Islet of Langerhans (tissue), 1 donor: ENCODE measurements around the gene MEGF10.

Experiments
- FAIRE-seq: peaks from one replicate; lab custom pipeline; 2011; peaks lifted over from hg19 to GRCh38; lab: Jason Lieb, UNC

Gene MEGF10

GRCh38 chr5:127369796-127370195 lies 79.2 kb downstream of the MEGF10 start:
- no peak for FAIRE-seq

- no peak for FAIRE-seq
Measured at GRCh38 chr5:127370631-127371030, 80.0 kb downstream of the MEGF10 start.

GRCh38 chr5:127373858-127374491 lies 83.4 kb downstream of the MEGF10 start:
- FAIRE-seq, result no peak

- FAIRE-seq, result no peak
Measured at GRCh38 chr5:127375124-127375523, 84.5 kb downstream of the MEGF10 start.

- FAIRE-seq, result no peak
Measured at GRCh38 chr5:127375544-127376091, 85.0 kb downstream of the MEGF10 start.

GRCh38 chr5:127377651-127378050 lies 87.1 kb downstream of the MEGF10 start:
- no peak for FAIRE-seq

GRCh38 chr5:127385936-127386335 lies 95.3 kb downstream of the MEGF10 start:
- no peak for FAIRE-seq

- no peak for FAIRE-seq
Measured at GRCh38 chr5:127386557-127386956, 96.0 kb downstream of the MEGF10 start.

- FAIRE-seq, result no peak
Measured at GRCh38 chr5:127389601-127390000, 99.0 kb downstream of the MEGF10 start.

- no peak for FAIRE-seq
Measured at GRCh38 chr5:127392762-127393161, 102.2 kb downstream of the MEGF10 start.

- no peak for FAIRE-seq
Measured at GRCh38 chr5:127396490-127397155, 106.0 kb downstream of the MEGF10 start.

GRCh38 chr5:127398508-127398907 lies 107.9 kb downstream of the MEGF10 start:
- FAIRE-seq, result no peak

GRCh38 chr5:127399068-127399467 lies 108.5 kb downstream of the MEGF10 start:
- no peak for FAIRE-seq

GRCh38 chr5:127400539-127400938 lies 109.9 kb downstream of the MEGF10 start:
- FAIRE-seq, result no peak

GRCh38 chr5:127400946-127401670 lies 110.5 kb downstream of the MEGF10 start:
- FAIRE-seq, result no peak

GRCh38 chr5:127402361-127402760 lies 111.8 kb downstream of the MEGF10 start:
- FAIRE-seq, result no peak

- FAIRE-seq, result no peak
Measured at GRCh38 chr5:127404190-127404589, 113.6 kb downstream of the MEGF10 start.

GRCh38 chr5:127406326-127407121 lies 115.9 kb downstream of the MEGF10 start:
- FAIRE-seq, result no peak

- no peak for FAIRE-seq
Measured at GRCh38 chr5:127409246-127409917, 118.8 kb downstream of the MEGF10 start.

- no peak for FAIRE-seq
Measured at GRCh38 chr5:127409921-127410675, 119.5 kb downstream of the MEGF10 start.

GRCh38 chr5:127410959-127411358 lies 120.4 kb downstream of the MEGF10 start:
- FAIRE-seq, result no peak
